H4 (cell line): ENCODE data around the gene AGAP1. TPM values are rescaled to one million over a fixed set of nuclear protein-coding genes. Genes with fewer than 3 reads are reported as not detected.

Experiments
- DNase-seq: peaks from one replicate; pipeline ENCODE4 v3.0.0-alpha.2; 2015; ENCODE audit warnings: low spot score
- total RNA-seq: library from RNA; depleted of rRNA; stranded (reverse); fragments of >200 nt; shearing (Covaris generic); gene quantifications from 2 replicates; pipeline ENCODE4 v1.2.3, GENCODE V29; 2014

AGAP1 gene
- total RNA-seq, 1 experiment from 2014 or later: 7.0 TPM

- DNase-seq: no peak
Observed at GRCh38 chr2:235868645-235869044, 374.8 kb downstream of the AGAP1 start.

GRCh38 chr2:235870515-235870914, 376.7 kb downstream of the AGAP1 start:
- DNase-seq: no peak

- DNase-seq: no peak
Observed at GRCh38 chr2:235876099-235876679, 382.3 kb downstream of the AGAP1 start.

GRCh38 chr2:235877275-235877802, 383.5 kb downstream of the AGAP1 start:
- no peak for DNase-seq

- DNase-seq: no peak
Observed at GRCh38 chr2:235879116-235879515, 385.3 kb downstream of the AGAP1 start.

GRCh38 chr2:235883675-235884074, 389.8 kb downstream of the AGAP1 start:
- DNase-seq: no peak

- no peak for DNase-seq
Observed at GRCh38 chr2:235889302-235889630, 395.4 kb downstream of the AGAP1 start.

- no peak for DNase-seq
Observed at GRCh38 chr2:235893129-235893698, 399.4 kb downstream of the AGAP1 start.

- no peak for DNase-seq
Observed at GRCh38 chr2:235894839-235895238, 401.0 kb downstream of the AGAP1 start.

GRCh38 chr2:235896061-235896460, 402.2 kb downstream of the AGAP1 start:
- no peak for DNase-seq

GRCh38 chr2:235897992-235898391, 404.1 kb downstream of the AGAP1 start:
- no peak for DNase-seq

- DNase-seq: no peak
Observed at GRCh38 chr2:235898766-235899165, 404.9 kb downstream of the AGAP1 start.

GRCh38 chr2:235900631-235901030, 406.8 kb downstream of the AGAP1 start:
- no peak for DNase-seq

- no peak for DNase-seq
Observed at GRCh38 chr2:235901243-235901642, 407.4 kb downstream of the AGAP1 start.

GRCh38 chr2:235903782-235904584, 410.1 kb downstream of the AGAP1 start:
- no peak for DNase-seq

GRCh38 chr2:235904585-235904931, 410.7 kb downstream of the AGAP1 start:
- DNase-seq: no peak

GRCh38 chr2:235908826-235909225, 415.0 kb downstream of the AGAP1 start:
- no peak for DNase-seq

- DNase-seq: no peak
Observed at GRCh38 chr2:235909358-235909757, 415.5 kb downstream of the AGAP1 start.

GRCh38 chr2:235910067-235910466, 416.2 kb downstream of the AGAP1 start:
- no peak for DNase-seq

GRCh38 chr2:235911125-235911524, 417.3 kb downstream of the AGAP1 start:
- DNase-seq: no peak

GRCh38 chr2:235911633-235912233, 417.9 kb downstream of the AGAP1 start:
- DNase-seq: no peak

- DNase-seq: no peak
Observed at GRCh38 chr2:235914756-235915155, 420.9 kb downstream of the AGAP1 start.

GRCh38 chr2:235917506-235917905, 423.7 kb downstream of the AGAP1 start:
- no peak for DNase-seq
